ENCODE measurements around the gene POU5F2. TPM values are rescaled to one million over a fixed set of nuclear protein-coding genes. Genes with fewer than 3 reads are reported as not detected.

The POU5F2 gene
- total RNA-seq, 1 donor = 3.0 TPM

DNA sequence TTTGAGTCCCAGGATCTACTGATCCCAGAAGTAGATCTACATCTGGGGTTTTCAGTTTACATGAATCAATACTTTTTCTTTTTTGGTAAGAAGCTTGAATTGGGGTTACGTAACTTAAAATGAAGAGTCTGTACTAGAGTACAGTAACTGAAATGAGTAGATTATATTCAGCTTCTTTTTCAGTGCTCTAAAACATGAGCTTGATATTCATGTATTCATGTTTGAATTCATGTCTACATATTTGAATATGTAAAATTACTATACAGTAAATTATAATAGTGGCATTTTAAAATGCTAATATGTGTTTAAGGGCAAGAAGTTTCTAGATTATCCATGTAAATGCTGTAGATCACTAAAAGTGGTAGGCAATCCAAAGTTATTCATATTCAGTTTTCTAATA, 14.8 kb downstream of the POU5F2 start:
- no peak overlapping the region for H3K4me3 ChIP-seq (ENCODE audit: low read length)
- no peaks in the 10 kb centered on the region for H3K4me1 ChIP-seq (ENCODE audit: insufficient read depth, low read length)
- H3K27me3 ChIP-seq (ENCODE audit: insufficient read depth, low read length) = no peaks in the 10 kb centered on the region
- no peaks in the 10 kb centered on the region for H3K9me3 ChIP-seq (ENCODE audit: low read depth, low read length)

DNA sequence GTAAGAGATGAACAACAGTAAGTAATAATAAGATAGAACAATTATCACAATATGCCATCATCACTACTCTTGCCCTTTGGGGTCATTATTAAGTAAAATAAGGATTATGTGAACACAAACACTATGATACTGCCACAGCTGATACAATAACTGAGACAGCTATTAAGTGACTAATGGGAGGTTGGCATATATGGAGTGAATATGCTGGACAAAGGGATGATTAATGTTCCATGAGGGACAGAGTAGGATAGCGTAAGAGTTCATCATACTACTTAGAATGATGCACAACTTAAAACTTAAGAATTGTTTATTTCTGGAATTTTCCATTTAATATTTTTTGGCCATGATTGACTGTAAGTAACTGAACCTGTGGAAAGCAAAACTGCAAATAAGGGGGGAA, 16.6 kb downstream of the POU5F2 start:
- Histone ChIP-seq H3K9me3 (ENCODE audit: low read depth, low read length) (no peaks in the 10 kb centered on the region), H3K27me3 (ENCODE audit: insufficient read depth, low read length) (no peaks in the 10 kb centered on the region), H3K4me1 (ENCODE audit: insufficient read depth, low read length) (no peaks in the 10 kb centered on the region), H3K4me3 (ENCODE audit: low read length) (no peak overlapping the region)

DNA sequence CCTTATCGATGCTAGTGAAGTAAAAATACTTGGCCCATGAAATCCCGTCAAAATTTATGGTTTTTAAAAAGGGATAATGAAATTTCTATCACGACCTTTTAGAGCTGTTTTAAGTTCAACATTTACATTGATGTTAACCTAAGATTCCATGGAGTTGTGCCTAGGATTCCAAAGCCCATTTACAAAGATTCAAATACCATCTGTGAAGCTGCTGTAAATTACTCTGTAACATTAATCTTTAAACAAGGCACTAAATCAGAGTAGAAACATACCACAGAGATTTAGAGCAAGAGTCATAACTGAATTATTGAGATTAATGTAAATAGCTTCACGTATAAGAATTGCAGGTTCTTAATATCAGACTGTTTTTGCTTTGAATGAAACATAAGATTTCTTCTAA, 17.7 kb downstream of the POU5F2 start:
- Histone ChIP-seq H3K27me3 (ENCODE audit: insufficient read depth, low read length) (no peaks in the 10 kb centered on the region), H3K9me3 (ENCODE audit: low read depth, low read length) (no peaks in the 10 kb centered on the region), H3K4me1 (ENCODE audit: insufficient read depth, low read length) (no peaks in the 10 kb centered on the region), H3K4me3 (ENCODE audit: low read length) (no peak overlapping the region)

DNA sequence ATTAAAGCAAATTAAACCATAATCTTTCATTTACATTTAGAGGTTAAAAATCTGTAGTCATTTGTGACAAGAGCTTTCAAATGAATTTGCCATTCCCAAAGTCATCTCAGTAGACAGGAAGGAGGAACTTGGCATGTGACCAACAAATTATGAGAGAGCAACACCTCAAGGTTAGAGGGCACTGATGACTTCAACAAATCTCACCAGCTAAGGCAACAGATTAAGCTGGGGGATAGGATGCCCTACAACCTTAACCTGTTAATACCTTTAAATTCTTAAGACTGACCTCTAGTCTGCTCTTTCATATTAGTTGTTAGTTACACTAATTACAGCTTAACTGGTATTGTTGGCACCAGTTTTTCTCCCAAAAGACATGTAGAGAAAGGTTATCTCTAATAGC, 18.4 kb downstream of the POU5F2 start:
- Histone ChIP-seq H3K4me3 (ENCODE audit: low read length) (no peak overlapping the region), H3K9me3 (ENCODE audit: low read depth, low read length) (no peaks in the 10 kb centered on the region), H3K4me1 (ENCODE audit: insufficient read depth, low read length) (no peaks in the 10 kb centered on the region), H3K27me3 (ENCODE audit: insufficient read depth, low read length) (no peaks in the 10 kb centered on the region)

DNA sequence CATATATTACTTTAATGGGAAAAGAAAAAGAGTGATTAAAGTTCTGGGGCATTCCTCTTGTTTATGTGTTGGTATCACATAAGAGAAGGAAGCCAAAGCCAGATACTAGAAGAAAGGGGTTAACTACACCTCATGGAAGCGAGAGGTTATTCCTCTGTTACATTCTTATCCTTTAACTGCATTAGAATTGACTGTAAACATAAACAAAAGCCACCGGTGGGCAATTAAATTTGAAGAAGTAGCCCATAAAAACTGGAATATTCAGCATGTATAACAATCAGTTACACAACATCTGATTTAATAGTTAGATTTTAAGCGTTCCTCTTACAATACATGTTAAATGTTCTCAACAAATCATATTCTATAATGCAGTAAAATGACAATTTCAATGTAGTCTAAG, 18.8 kb downstream of the POU5F2 start:
- Histone ChIP-seq H3K9me3 (ENCODE audit: low read depth, low read length) (no peaks in the 10 kb centered on the region), H3K27me3 (ENCODE audit: insufficient read depth, low read length) (no peaks in the 10 kb centered on the region), H3K4me1 (ENCODE audit: insufficient read depth, low read length) (no peaks in the 10 kb centered on the region), H3K4me3 (ENCODE audit: low read length) (no peak overlapping the region)

DNA sequence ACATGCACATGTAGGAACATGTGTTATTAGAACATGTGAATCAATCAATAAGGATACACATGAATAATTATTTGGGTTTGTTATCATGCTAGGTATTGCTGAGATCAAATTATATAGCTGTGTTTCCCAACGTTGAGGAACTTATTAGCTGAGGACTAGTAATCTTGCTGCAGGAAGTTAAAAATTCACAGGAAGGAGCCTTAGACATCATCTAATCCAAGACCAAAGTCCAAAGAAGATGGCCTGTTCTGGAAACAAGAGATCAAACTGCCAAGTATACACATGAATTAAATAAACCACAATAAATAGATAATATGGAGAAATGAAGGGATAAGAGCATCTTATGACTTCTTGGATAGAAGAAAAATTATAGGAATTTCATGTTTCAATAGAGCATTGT, 19.9 kb downstream of the POU5F2 start:
- Histone ChIP-seq H3K4me1 (ENCODE audit: insufficient read depth, low read length) (no peaks in the 10 kb centered on the region), H3K4me3 (ENCODE audit: low read length) (no peak overlapping the region), H3K27me3 (ENCODE audit: insufficient read depth, low read length) (no peaks in the 10 kb centered on the region), H3K9me3 (ENCODE audit: low read depth, low read length) (no peaks in the 10 kb centered on the region)

DNA sequence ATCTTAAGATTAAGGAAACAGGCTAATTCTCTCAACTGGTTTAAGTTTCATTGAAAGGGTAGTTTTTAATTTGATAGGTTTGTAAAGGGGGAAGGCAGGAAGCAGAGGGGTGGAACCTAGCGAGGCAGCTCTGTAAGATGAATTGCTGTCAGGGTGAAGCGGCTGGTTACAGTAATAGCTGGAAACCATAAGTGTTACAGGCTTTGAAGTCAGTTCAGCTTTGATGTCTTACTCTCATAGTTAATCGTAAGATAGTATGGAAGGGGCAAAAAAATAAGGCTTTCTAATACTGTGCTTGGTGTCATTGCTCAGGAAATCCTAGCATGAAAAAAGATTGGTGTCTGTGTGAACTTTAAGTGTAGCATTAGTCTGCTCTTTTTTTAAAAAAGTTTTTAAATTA, 20.3 kb downstream of the POU5F2 start:
- no peaks in the 10 kb centered on the region for H3K9me3 ChIP-seq (ENCODE audit: low read depth, low read length)
- H3K4me1 ChIP-seq (ENCODE audit: insufficient read depth, low read length) = no peaks in the 10 kb centered on the region
- H3K4me3 ChIP-seq (ENCODE audit: low read length) = no peak overlapping the region
- H3K27me3 ChIP-seq (ENCODE audit: insufficient read depth, low read length) = no peaks in the 10 kb centered on the region

DNA sequence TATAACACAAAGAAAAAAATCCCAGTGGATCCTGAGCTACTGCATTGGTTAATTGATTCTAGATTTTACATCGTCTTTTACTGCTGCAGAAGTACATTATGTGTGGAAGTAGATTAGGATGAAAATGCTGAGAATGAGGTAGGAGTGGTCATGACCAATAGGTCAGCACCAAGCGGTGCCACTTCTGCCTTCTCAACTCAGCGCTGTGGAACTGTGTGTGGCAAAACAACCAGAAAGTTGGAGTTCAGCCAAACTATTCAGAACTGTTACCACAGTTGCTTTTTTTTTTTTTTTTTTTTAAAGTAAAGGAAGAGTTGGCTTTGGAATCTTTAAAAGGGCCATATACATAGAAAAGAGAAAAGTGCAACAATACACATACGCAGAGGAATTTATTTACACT, 24.2 kb downstream of the POU5F2 start:
- Histone ChIP-seq H3K9me3 (ENCODE audit: low read depth, low read length) (no peaks in the 10 kb centered on the region), H3K4me1 (ENCODE audit: insufficient read depth, low read length) (no peaks in the 10 kb centered on the region), H3K4me3 (ENCODE audit: low read length) (no peak overlapping the region), H3K27me3 (ENCODE audit: insufficient read depth, low read length) (no peaks in the 10 kb centered on the region)

DNA sequence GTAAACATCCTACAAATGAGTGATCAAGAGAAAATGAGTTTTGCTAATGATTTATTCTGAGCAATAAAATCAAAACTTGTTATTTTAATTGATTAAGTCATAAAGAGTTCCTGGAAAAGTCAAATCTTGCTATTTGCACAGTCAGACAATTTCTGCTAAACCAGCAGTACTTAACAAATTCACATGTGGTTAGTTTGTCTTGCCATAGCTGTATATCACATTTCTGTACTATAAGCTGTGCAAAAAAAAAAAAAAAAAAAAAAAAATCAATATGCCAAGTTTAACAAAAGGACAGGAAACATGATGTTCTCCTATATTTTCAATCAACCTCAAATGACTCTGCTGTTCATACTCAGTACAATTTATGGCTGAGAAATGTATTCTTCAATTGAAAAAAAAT, 24.9 kb downstream of the POU5F2 start:
- H3K9me3 ChIP-seq (ENCODE audit: low read depth, low read length) = no peaks in the 10 kb centered on the region
- no peaks in the 10 kb centered on the region for H3K4me1 ChIP-seq (ENCODE audit: insufficient read depth, low read length)
- no peak overlapping the region for H3K4me3 ChIP-seq (ENCODE audit: low read length)
- H3K27me3 ChIP-seq (ENCODE audit: insufficient read depth, low read length) = no peaks in the 10 kb centered on the region

DNA sequence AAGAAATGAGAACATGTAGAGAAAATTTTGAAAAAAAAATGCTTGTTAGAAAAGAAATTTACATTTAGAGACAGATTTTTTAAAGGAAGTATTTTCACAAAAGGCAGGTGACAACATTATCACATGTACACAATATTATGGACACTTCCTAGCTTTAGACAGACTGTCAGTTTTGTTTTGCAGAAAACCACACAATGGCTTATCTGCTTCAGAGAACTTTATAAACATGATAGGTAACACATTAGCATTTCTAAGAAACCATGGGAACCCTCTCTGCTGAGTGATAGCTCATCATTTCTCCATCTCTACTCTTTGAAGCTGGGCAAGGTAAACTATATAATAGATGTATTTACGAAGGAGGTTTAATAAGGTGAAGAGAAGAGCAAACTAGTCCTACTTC, 25.6 kb downstream of the POU5F2 start:
- H3K4me1 ChIP-seq (ENCODE audit: insufficient read depth, low read length) = no peaks in the 10 kb centered on the region
- H3K9me3 ChIP-seq (ENCODE audit: low read depth, low read length) = no peaks in the 10 kb centered on the region
- no peaks in the 10 kb centered on the region for H3K27me3 ChIP-seq (ENCODE audit: insufficient read depth, low read length)
- no peak overlapping the region for H3K4me3 ChIP-seq (ENCODE audit: low read length)

DNA sequence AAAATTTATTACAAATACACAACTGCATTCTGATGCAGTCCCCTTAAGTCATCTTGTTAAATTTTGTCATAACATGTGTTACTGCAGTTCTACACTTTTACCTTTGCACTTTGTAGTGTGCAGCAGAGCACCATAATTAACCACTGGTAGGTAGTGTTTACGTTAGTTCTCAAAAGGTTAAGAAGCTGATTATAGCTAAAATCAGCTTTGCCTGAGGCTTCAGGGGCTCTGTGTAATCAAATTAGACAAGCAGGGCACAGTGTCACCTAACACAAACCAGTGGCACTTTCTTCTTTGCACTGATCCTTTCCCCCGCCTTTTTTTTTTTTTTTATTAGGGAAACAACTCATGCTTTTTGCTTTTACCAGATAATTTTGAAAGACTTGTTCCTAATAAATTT, 26.1 kb downstream of the POU5F2 start:
- no peak overlapping the region for H3K4me3 ChIP-seq (ENCODE audit: low read length)

DNA sequence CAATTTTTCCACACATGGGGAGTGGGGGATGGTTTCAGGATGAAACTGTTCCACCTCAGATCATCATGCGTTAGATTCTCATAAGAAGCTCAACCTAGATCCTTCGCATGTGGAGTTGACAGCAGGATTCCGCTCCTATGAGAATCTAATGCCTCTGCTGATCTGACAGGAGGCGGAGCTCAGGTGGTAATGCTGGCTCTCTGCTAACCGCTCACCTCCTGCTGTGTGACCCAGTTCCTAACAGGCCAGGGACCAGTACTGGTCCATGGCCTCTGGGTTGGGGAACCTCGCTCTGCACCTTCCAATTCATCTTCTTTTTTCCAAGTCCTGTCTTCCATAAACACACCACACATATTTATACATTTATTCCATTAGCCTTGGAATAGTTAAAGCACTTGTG, 33.0 kb downstream of the POU5F2 start:
- Histone ChIP-seq H3K9me3 (ENCODE audit: low read depth, low read length) (no peaks in the 10 kb centered on the region), H3K27me3 (ENCODE audit: insufficient read depth, low read length) (no peaks in the 10 kb centered on the region), H3K4me1 (ENCODE audit: insufficient read depth, low read length) (no peaks in the 10 kb centered on the region), H3K4me3 (ENCODE audit: low read length) (no peak overlapping the region)

More for the DNA sequence above, 26.1 kb downstream of the POU5F2 start:
- no peaks in the 10 kb centered on the region for H3K9me3 ChIP-seq (ENCODE audit: low read depth, low read length)
- no peaks in the 10 kb centered on the region for H3K4me1 ChIP-seq (ENCODE audit: insufficient read depth, low read length)
- H3K27me3 ChIP-seq (ENCODE audit: insufficient read depth, low read length) = no peaks in the 10 kb centered on the region

DNA sequence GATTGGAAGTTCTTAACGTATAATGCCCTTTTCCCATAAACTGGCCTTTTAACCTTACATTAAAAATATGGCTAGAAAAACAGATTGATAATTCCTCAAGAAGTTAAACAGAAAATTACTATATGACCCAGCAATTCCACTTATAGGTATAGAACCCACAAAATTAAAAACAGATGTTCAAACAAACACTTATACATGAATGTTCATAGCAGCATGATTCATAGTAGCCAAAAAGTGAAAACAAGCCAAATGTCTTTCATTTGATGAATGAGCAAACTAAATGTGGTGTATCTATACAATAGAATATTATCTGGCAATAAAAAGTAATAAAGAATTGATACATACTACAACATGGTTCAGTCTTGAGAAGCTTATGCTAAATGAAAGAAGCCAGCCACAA, 35.5 kb downstream of the POU5F2 start:
- H3K4me3 ChIP-seq (ENCODE audit: low read length) = no peak overlapping the region
- H3K9me3 ChIP-seq (ENCODE audit: low read depth, low read length) = no peaks in the 10 kb centered on the region
- H3K27me3 ChIP-seq (ENCODE audit: insufficient read depth, low read length) = no peaks in the 10 kb centered on the region
- no peaks in the 10 kb centered on the region for H3K4me1 ChIP-seq (ENCODE audit: insufficient read depth, low read length)

DNA sequence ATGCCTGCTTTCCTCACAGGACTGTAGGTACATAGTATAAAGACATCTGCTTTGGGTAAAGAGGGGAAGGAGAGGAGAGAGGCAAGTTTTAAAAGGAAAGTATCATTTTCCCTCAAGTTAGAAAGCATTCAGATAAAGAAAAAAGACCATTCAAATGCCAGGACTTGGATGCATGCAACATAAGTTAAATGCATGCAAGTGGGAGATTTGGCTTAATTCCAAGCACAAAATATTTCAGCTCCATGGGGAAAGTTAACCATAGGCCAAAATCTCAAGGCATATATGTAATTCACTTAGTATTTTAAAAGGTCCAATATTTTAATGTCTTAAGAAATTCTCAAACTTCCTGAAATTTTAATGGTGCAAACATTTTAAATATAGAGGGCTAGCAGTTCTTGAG, 36.4 kb downstream of the POU5F2 start:
- Histone ChIP-seq H3K4me3 (ENCODE audit: low read length) (no peak overlapping the region), H3K27me3 (ENCODE audit: insufficient read depth, low read length) (no peaks in the 10 kb centered on the region), H3K9me3 (ENCODE audit: low read depth, low read length) (no peaks in the 10 kb centered on the region), H3K4me1 (ENCODE audit: insufficient read depth, low read length) (no peaks in the 10 kb centered on the region)

DNA sequence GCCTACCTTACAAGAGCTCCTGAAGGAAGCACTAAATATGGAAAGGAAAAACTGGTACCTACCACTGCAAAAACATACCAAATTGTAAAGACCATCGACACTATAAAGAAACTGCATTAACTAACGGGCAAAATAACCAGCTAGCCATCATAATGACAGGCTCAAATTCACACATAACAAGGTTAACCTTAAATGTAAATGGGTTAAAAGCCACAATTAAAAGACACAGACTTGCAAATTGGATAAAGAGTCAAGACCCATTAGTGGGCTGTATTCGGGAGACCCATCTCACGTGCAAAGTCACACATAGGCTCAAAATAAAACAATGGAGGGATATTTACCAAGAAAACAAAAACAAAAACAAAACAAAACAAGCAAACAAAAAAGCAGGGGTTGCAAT, 49.4 kb downstream of the POU5F2 start:
- Histone ChIP-seq H3K4me1 (ENCODE audit: insufficient read depth, low read length) (no peaks in the 10 kb centered on the region), H3K27me3 (ENCODE audit: insufficient read depth, low read length) (no peaks in the 10 kb centered on the region), H3K4me3 (ENCODE audit: low read length) (no peak overlapping the region), H3K9me3 (ENCODE audit: low read depth, low read length) (no peaks in the 10 kb centered on the region)
